ENCODE measurements around the gene SHANK2. TPM values are rescaled to one million over a fixed set of nuclear protein-coding genes. Genes with fewer than 3 reads are reported as not detected.

SHANK2 gene
- total RNA-seq, 1 donor from 2014 or later = 59.8 TPM

DNA sequence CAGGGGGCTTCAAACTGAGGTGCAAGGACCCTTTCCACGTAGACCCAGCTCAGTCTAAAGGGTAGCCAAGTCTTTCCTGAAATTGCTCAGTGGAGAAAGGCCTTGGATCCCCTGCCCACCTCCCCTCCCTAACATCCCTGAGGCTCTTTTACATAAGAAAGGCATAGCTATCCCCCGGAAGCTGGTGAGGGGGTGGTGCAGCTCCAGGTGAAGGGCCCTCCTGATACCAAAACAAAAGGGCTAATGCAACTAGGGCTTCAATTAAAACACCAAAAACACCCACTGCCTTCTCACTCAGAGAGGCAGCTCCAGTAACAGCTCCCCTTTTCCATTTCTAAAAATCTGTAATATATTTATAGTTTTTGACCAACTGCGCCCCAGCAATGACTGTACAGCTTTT is 5.8 kb downstream of the SHANK2 start:
- no peaks in the 10 kb centered on the region for H3K9me3 ChIP-seq
- no peak overlapping the region for H3K4me3 ChIP-seq
- H3K4me1 ChIP-seq = peaks cover 3% of the 10 kb centered on the region
- H3K27ac ChIP-seq = no peak overlapping the region
- peaks cover 33% of the 10 kb centered on the region for H3K27me3 ChIP-seq (ENCODE audit: low read depth)
- ATAC-seq (no peak), DNase-seq (no peak)
- intact Hi-C loops (cut with DNase I) = no loop called here
- TF ChIP-seq, protein P1, sequence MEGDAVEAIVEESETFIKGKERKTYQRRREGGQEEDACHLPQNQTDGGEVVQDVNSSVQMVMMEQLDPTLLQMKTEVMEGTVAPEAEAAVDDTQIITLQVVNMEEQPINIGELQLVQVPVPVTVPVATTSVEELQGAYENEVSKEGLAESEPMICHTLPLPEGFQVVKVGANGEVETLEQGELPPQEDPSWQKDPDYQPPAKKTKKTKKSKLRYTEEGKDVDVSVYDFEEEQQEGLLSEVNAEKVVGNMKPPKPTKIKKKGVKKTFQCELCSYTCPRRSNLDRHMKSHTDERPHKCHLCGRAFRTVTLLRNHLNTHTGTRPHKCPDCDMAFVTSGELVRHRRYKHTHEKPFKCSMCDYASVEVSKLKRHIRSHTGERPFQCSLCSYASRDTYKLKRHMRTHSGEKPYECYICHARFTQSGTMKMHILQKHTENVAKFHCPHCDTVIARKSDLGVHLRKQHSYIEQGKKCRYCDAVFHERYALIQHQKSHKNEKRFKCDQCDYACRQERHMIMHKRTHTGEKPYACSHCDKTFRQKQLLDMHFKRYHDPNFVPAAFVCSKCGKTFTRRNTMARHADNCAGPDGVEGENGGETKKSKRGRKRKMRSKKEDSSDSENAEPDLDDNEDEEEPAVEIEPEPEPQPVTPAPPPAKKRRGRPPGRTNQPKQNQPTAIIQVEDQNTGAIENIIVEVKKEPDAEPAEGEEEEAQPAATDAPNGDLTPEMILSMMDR (IDR thresholded peaks at IDR 0.05) = no peak
- no peaks in the 10 kb centered on the region for H3K36me3 ChIP-seq

DNA sequence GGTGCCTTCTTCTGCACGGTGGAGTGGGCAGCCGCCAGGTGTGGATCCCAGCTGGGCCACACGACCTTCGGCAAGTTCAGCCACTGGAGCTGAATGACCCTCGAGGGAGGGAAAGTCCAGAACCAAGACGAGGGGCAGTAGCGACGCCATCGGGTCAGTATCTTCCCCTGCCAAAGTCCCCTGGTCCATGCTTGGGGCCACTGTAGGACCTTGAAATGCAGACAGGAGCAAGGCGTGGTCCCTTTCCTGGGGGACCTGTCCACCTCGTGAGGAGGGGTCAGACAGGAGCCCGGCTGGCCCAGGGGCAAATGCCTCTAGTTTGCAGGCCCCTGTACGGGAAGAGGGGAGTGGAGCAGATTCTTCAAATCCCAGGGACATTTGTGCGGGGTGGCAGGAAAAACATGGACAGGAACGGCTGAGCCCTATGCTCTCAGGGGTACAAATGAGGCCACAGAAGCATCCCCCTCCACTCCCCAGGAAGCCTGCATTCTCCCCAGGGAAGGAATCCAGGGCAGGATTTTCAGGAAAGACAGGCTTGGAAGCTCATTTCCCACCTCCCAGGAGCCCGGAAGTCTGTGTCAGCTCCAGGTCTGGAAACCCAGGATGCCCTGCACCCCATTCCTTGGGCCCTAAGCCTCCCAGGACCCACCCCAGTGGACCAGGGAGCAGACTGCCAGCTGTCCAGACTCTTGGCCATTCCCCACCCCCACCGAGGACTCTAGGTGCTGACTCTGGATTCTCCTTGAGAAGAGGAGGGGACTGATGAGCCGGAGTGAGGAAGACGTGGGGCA is 6.6 kb downstream of the SHANK2 start:
- DNase-seq = no peak

DNA sequence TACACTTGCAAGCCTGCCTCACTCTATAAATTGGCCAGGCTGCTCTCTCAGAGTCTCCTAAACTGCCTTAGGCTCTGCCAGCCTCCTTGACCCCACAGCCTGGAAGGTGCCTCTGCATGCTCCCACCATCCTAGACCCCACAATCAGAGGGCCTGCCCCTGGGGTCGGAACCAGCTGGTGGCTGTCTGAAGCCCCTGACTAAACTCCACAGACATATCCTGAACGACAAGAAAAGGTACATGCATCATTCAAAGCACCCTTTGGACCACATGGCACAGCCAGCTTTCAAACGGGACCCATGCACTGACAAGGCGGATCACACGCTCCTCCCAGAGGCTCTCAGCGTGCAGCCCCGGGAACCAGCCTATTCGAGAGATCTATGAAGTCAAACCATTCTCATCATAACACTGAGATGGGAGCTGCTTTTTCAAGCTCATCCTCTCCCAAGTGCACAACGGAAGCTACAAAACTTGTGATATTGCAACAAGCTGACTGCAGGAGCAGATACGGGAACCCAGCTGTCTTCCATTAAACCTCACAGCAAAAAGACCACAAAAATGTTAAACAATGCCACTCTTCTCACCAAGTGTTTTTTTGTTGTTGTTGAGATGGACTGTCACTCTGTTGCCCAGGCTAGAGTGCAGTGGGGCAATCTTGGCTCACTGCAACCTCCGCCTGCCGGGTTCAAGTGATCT is 8.1 kb downstream of the SHANK2 start:
- Histone ChIP-seq H3K36me3 (peaks cover 4% of the 10 kb centered on the region), H3K4me1 (peaks cover 11% of the 10 kb centered on the region), H3K27ac (no peak overlapping the region), H3K9me3 (no peaks in the 10 kb centered on the region), H3K27me3 (ENCODE audit: low read depth) (peaks cover 13% of the 10 kb centered on the region), H3K4me3 (no peak overlapping the region)
- intact Hi-C loops (cut with DNase I) = no loop called here
- ATAC-seq (no peak), DNase-seq (no peak)
- TF ChIP-seq, protein P1 (IDR thresholded peaks at IDR 0.05) = no peak

More for the DNA sequence above, 6.6 kb downstream of the SHANK2 start:
- Histone ChIP-seq H3K4me3 (no peak overlapping the region), H3K9me3 (no peaks in the 10 kb centered on the region), H3K36me3 (no peaks in the 10 kb centered on the region), H3K27ac (no peak overlapping the region), H3K27me3 (ENCODE audit: low read depth) (peaks cover 28% of the 10 kb centered on the region), H3K4me1 (peaks cover 10% of the 10 kb centered on the region)
- intact Hi-C loops (cut with DNase I) = no loop called here
- TF ChIP-seq, protein P1 (IDR thresholded peaks at IDR 0.05) = no peak
- no peak for ATAC-seq

DNA sequence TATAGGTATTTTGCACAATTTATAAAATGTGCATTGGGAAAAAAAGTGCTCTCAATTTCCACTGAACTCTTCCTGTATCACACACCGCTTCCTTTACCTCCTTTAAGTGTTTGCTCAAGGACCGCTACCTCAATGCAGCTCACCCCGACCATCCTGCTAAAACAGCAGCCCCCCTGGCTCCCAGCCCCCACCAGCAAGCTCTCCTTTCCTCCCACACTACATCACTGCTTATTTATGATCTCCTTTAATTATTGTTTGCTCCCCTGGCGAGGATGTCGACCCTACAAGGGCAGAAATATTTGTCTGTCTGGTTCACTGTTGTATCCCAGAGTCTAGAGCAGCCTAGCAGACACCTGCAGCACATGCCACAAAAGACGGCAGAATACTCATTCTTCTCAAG is 10.0 kb downstream of the SHANK2 start:
- H3K4me3 ChIP-seq = no peak overlapping the region
- DNase-seq (no peak), ATAC-seq (no peak)
- intact Hi-C loops (cut with DNase I) = no loop called here
- TF ChIP-seq, protein P1 (IDR thresholded peaks at IDR 0.05) = no peak
- H3K9me3 ChIP-seq = no peaks in the 10 kb centered on the region
- peaks cover 4% of the 10 kb centered on the region for H3K36me3 ChIP-seq
- no peak overlapping the region for H3K27ac ChIP-seq
- no peaks in the 10 kb centered on the region for H3K27me3 ChIP-seq (ENCODE audit: low read depth)
- H3K4me1 ChIP-seq = peaks cover 11% of the 10 kb centered on the region

DNA sequence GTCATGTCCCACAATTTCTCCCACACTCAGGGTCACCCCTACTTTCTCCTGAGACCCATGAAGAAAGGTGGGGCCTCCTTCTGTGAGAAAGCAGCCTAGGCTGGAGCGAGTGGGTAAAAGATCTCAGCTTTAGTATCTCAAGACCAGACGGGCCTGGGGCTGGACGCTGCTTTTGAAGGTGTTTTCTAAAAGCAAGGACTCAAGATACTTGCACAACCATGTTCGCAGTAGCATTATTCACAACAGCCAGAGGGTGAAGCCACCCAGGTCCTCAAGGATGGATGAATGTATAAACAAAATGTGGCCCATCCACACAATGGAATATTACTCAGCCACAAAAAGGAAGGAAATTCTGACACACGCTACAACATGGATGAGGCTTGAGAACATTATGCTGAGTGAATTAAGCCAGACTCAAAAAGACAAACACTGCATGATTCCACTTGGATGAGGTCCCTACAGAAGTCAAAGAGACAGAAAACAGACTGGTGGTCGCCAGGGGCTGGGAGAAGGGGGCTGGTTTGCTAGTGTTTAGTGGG is 10.6 kb downstream of the SHANK2 start:
- Histone ChIP-seq H3K27ac (peak overlapping the region; percentile 57), H3K27me3 (ENCODE audit: low read depth) (no peaks in the 10 kb centered on the region), H3K4me1 (peaks cover 11% of the 10 kb centered on the region), H3K9me3 (no peaks in the 10 kb centered on the region), H3K36me3 (peaks cover 4% of the 10 kb centered on the region), H3K4me3 (no peak overlapping the region)
- TF ChIP-seq, protein P1 (IDR thresholded peaks at IDR 0.05) = no peak
- intact Hi-C loops (cut with DNase I) = no loop called here
- no peak for DNase-seq
- no peak for ATAC-seq

Data from lower lobe of right lung (tissue), 2 donors.